ENCODE data around the gene CENPC.

The CENPC gene

DNA sequence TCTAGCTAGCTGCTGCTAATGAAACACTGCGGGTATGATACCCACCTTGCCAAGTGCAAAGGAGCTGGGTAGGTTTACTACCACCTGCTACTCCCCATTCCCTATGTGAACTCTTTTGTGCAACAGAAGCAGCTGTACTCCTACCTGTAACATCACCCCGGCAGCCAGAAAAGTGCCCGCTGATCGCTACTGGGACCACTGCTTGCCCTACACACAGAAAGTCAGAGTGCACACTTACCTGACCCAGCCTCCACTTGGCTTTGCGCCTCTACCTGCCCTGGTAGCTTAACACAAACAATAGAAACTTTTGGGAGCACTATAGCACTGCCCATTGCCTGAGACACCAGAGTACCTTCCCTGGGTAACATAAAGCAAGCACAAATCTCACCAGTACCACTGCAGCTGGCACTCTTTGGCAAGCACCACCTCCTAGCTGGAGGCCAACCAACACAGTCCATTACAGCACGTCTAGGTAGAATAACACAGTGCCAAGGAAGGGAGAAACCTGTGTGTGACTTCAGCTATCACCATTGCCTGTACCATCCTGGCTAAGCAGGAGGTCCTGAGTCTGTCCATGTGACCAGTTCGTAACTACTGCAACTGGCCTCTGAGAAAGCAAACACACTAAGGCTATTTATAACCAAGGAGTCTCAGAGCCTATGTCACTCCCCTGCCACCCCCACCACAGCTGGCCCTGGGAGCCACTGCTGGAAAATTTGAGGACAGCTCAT is 80.1 kb downstream of the CENPC start:
- Histone ChIP-seq H2BK5ac (ENCODE audit: low read depth, low read length, poor library complexity) (no peak overlapping the region), H2BK12ac (ENCODE audit: low read length) (no peak overlapping the region), H3K79me1 (ENCODE audit: low read length) (no peaks in the 10 kb centered on the region), H4K91ac (ENCODE audit: low read depth, low read length) (no peak overlapping the region), H2AFZ (ENCODE audit: insufficient read depth, low read length, poor library complexity) (no peak overlapping the region), H3K14ac (ENCODE audit: low read length) (no peak overlapping the region), H3K23ac (ENCODE audit: low read length) (peak overlapping the region; percentile 34), H4K12ac (ENCODE audit: low read depth, low read length) (no peak overlapping the region), H3K9me3 (ENCODE audit: insufficient read depth, low read depth, low read length) (no peaks in the 10 kb centered on the region), H3K18ac (ENCODE audit: low read length) (no peak overlapping the region), H3K4me2 (ENCODE audit: low read length) (no peak overlapping the region), H3K27ac (ENCODE audit: low read depth, low read length) (no peak overlapping the region), H3K4me3 (ENCODE audit: low read depth, low read length) (no peak overlapping the region), H3K4ac (ENCODE audit: low read depth, low read length) (no peak overlapping the region), H3K36me3 (ENCODE audit: control insufficient read depth in 1 of 2, insufficient read depth in 2 of 2, low read length in 2 of 2) (peaks cover 0 to 6% of the 10 kb centered on the region in 2 experiments), H3K79me2 (ENCODE audit: control insufficient read depth, insufficient read depth, low read length, poor library complexity) (no peaks in the 10 kb centered on the region), H3K9ac (ENCODE audit: low read length) (no peak overlapping the region), H3K4me1 (ENCODE audit: control insufficient read depth in 1 of 2, insufficient read depth in 2 of 2, low read length in 2 of 2) (no peaks in the 10 kb centered on the region), H2BK120ac (ENCODE audit: insufficient read depth, low read length, poor library complexity) (no peak overlapping the region), H4K8ac (ENCODE audit: low read depth, low read length) (no peak overlapping the region), H2AK5ac (ENCODE audit: low read length) (no peak overlapping the region), H3K27me3 (ENCODE audit: insufficient read depth, low read length) (no peaks in the 10 kb centered on the region)
- WGBS (ENCODE audit: extremely low coverage, insufficient coverage, insufficient read length) = no CpG with 5 or more reads among the region's 7 CpGs
- DNase-seq = no peak

- H3K4me1 ChIP-seq (ENCODE audit: control insufficient read depth in 1 of 2, insufficient read depth in 2 of 2, low read length in 2 of 2) = peaks cover 2 to 3% of the 10 kb centered on the region in 2 experiments
- no peaks in the 10 kb centered on the region for H3K79me2 ChIP-seq (ENCODE audit: control insufficient read depth, insufficient read depth, low read length, poor library complexity)
- no peak overlapping the region for H3K27ac ChIP-seq (ENCODE audit: low read depth, low read length)
- no peak overlapping the region for H3K4me3 ChIP-seq (ENCODE audit: low read depth, low read length)
- no peak overlapping the region for H4K12ac ChIP-seq (ENCODE audit: low read depth, low read length)
- no peaks in the 10 kb centered on the region for H3K79me1 ChIP-seq (ENCODE audit: low read length)
- H3K9ac ChIP-seq (ENCODE audit: low read length) = no peak overlapping the region
- DNase-seq = no peak
- H2BK120ac ChIP-seq (ENCODE audit: insufficient read depth, low read length, poor library complexity) = no peak overlapping the region
- peaks cover 0 to 2% of the 10 kb centered on the region in 2 experiments for H3K36me3 ChIP-seq (ENCODE audit: control insufficient read depth in 1 of 2, insufficient read depth in 2 of 2, low read length in 2 of 2)
- H3K18ac ChIP-seq (ENCODE audit: low read length) = no peak overlapping the region
- no peak overlapping the region for H4K8ac ChIP-seq (ENCODE audit: low read depth, low read length)
- no peaks in the 10 kb centered on the region for H3K9me3 ChIP-seq (ENCODE audit: insufficient read depth, low read depth, low read length)
- H2AFZ ChIP-seq (ENCODE audit: insufficient read depth, low read length, poor library complexity) = no peak overlapping the region
- no peak overlapping the region for H2BK5ac ChIP-seq (ENCODE audit: low read depth, low read length, poor library complexity)
- H3K4ac ChIP-seq (ENCODE audit: low read depth, low read length) = no peak overlapping the region
- no CpG with 5 or more reads among the region's 2 CpGs for WGBS (ENCODE audit: extremely low coverage, insufficient coverage, insufficient read length)
- no peak overlapping the region for H3K4me2 ChIP-seq (ENCODE audit: low read length)
- H2BK12ac ChIP-seq (ENCODE audit: low read length) = no peak overlapping the region
- no peak overlapping the region for H3K23ac ChIP-seq (ENCODE audit: low read length)
- H3K14ac ChIP-seq (ENCODE audit: low read length) = no peak overlapping the region
- H4K91ac ChIP-seq (ENCODE audit: low read depth, low read length) = no peak overlapping the region
- H3K27me3 ChIP-seq (ENCODE audit: insufficient read depth, low read length) = no peaks in the 10 kb centered on the region
- H2AK5ac ChIP-seq (ENCODE audit: low read length) = no peak overlapping the region
Observed at GRCh38 chr4:67460574-67460973, 84.7 kb downstream of the CENPC start.

- Histone ChIP-seq H3K4ac (ENCODE audit: low read depth, low read length) (no peak overlapping the region), H3K4me2 (ENCODE audit: low read length) (no peak overlapping the region), H4K91ac (ENCODE audit: low read depth, low read length) (no peak overlapping the region), H2AK5ac (ENCODE audit: low read length) (no peak overlapping the region), H3K36me3 (ENCODE audit: control insufficient read depth in 1 of 2, insufficient read depth in 2 of 2, low read length in 2 of 2) (peaks cover 0 to 1% of the 10 kb centered on the region in 2 experiments), H3K23ac (ENCODE audit: low read length) (no peak overlapping the region), H3K79me2 (ENCODE audit: control insufficient read depth, insufficient read depth, low read length, poor library complexity) (no peaks in the 10 kb centered on the region), H3K9me3 (ENCODE audit: insufficient read depth, low read depth, low read length) (no peaks in the 10 kb centered on the region), H3K4me3 (ENCODE audit: low read depth, low read length) (no peak overlapping the region), H2BK12ac (ENCODE audit: low read length) (no peak overlapping the region), H2BK5ac (ENCODE audit: low read depth, low read length, poor library complexity) (no peak overlapping the region), H3K9ac (ENCODE audit: low read length) (no peak overlapping the region), H3K79me1 (ENCODE audit: low read length) (no peaks in the 10 kb centered on the region), H2BK120ac (ENCODE audit: insufficient read depth, low read length, poor library complexity) (no peak overlapping the region), H3K14ac (ENCODE audit: low read length) (no peak overlapping the region), H4K12ac (ENCODE audit: low read depth, low read length) (no peak overlapping the region), H3K27me3 (ENCODE audit: insufficient read depth, low read length) (no peaks in the 10 kb centered on the region), H3K27ac (ENCODE audit: low read depth, low read length) (no peak overlapping the region), H3K18ac (ENCODE audit: low read length) (no peak overlapping the region), H4K8ac (ENCODE audit: low read depth, low read length) (no peak overlapping the region), H3K4me1 (ENCODE audit: control insufficient read depth in 1 of 2, insufficient read depth in 2 of 2, low read length in 2 of 2) (peaks cover 2 to 3% of the 10 kb centered on the region in 2 experiments), H2AFZ (ENCODE audit: insufficient read depth, low read length, poor library complexity) (no peak overlapping the region)
- WGBS (ENCODE audit: extremely low coverage, insufficient coverage, insufficient read length) = no CpG with 5 or more reads among the region's 3 CpGs
- DNase-seq = no peak
Observed at GRCh38 chr4:67459164-67459563, 86.1 kb downstream of the CENPC start.

GRCh38 chr4:67456577-67457196 is 88.6 kb downstream of the CENPC start:
- no peak overlapping the region for H3K18ac ChIP-seq (ENCODE audit: low read length)
- H2BK120ac ChIP-seq (ENCODE audit: insufficient read depth, low read length, poor library complexity) = no peak overlapping the region
- no peak overlapping the region for H3K27ac ChIP-seq (ENCODE audit: low read depth, low read length)
- no peak overlapping the region for H3K23ac ChIP-seq (ENCODE audit: low read length)
- WGBS (ENCODE audit: extremely low coverage, insufficient coverage, insufficient read length) = no CpG with 5 or more reads among the region's 5 CpGs
- H3K9me3 ChIP-seq (ENCODE audit: insufficient read depth, low read depth, low read length) = no peaks in the 10 kb centered on the region
- H3K14ac ChIP-seq (ENCODE audit: low read length) = no peak overlapping the region
- no peak overlapping the region for H2AK5ac ChIP-seq (ENCODE audit: low read length)
- H2AFZ ChIP-seq (ENCODE audit: insufficient read depth, low read length, poor library complexity) = no peak overlapping the region
- H2BK12ac ChIP-seq (ENCODE audit: low read length) = no peak overlapping the region
- H3K27me3 ChIP-seq (ENCODE audit: insufficient read depth, low read length) = no peaks in the 10 kb centered on the region
- H4K12ac ChIP-seq (ENCODE audit: low read depth, low read length) = no peak overlapping the region
- no peak overlapping the region for H4K8ac ChIP-seq (ENCODE audit: low read depth, low read length)
- no peak overlapping the region for H3K4me3 ChIP-seq (ENCODE audit: low read depth, low read length)
- H2BK5ac ChIP-seq (ENCODE audit: low read depth, low read length, poor library complexity) = no peak overlapping the region
- H4K91ac ChIP-seq (ENCODE audit: low read depth, low read length) = no peak overlapping the region
- H3K9ac ChIP-seq (ENCODE audit: low read length) = no peak overlapping the region
- peaks cover 3 to 6% of the 10 kb centered on the region in 2 experiments for H3K4me1 ChIP-seq (ENCODE audit: control insufficient read depth in 1 of 2, insufficient read depth in 2 of 2, low read length in 2 of 2)
- no peaks in the 10 kb centered on the region for H3K79me2 ChIP-seq (ENCODE audit: control insufficient read depth, insufficient read depth, low read length, poor library complexity)
- no peak overlapping the region for H3K4me2 ChIP-seq (ENCODE audit: low read length)
- no peak overlapping the region for H3K4ac ChIP-seq (ENCODE audit: low read depth, low read length)
- DNase-seq = no peak
- peaks cover 1 to 5% of the 10 kb centered on the region in 2 experiments for H3K36me3 ChIP-seq (ENCODE audit: control insufficient read depth in 1 of 2, insufficient read depth in 2 of 2, low read length in 2 of 2)
- H3K79me1 ChIP-seq (ENCODE audit: low read length) = no peaks in the 10 kb centered on the region
